Stomach (tissue), 9 donors: ENCODE measurements around the gene SLAIN2. TPM values are rescaled to one million over a fixed set of nuclear protein-coding genes. Genes with fewer than 3 reads are reported as not detected.
A peak's percentile ranks its signal among the peaks of the same experiment; 100 is the strongest.
"Not testable (repeated sequence)": the region's sequence is repeated elsewhere in the genome, so short reads cannot be mapped to it uniquely, and the experiment has no call there.

Experiments
- DNase-seq, 2 donors: peaks; one replicate each; pipeline versions ENCODE4 v3.0.0 to v3.0.0-alpha.2; 2013 to 2019
- H3K27ac ChIP-seq, 5 donors: fragments of 200-600 bp in 4 of 5; sonication (generic) in 4 of 5; one replicate each; pipeline ENCODE4 v1.5.1; 2013 to 2019; ENCODE audit warnings: mild to moderate bottlenecking in 1 of 5, moderate library complexity in 1 of 5
- H3K27me3 ChIP-seq, 3 donors: fragments of 200-600 bp; sonication (generic); one replicate each; pipeline ENCODE4 v1.5.1; 2017 to 2019; ENCODE audit warnings: mixed run types in 1 of 3
- H3K36me3 ChIP-seq, 4 donors: fragments of 200-600 bp; sonication (generic); 1 replicate in 3 of 4; 2 replicates in 1 of 4; pipeline ENCODE4 v1.5.1; 2016 to 2019
- H3K4me1 ChIP-seq, 4 donors: fragments of 200-600 bp; sonication (generic); one replicate each; pipeline ENCODE4 v1.5.1; 2016 to 2019
- H3K4me3 ChIP-seq, 4 donors: fragments of 200-600 bp; sonication (generic) in 3 of 4; one replicate each; pipeline ENCODE4 v1.5.1; 2016 to 2019; ENCODE audit warnings: mild to moderate bottlenecking in 1 of 4
- H3K9me3 ChIP-seq, 4 donors: fragments of 200-600 bp; sonication (generic); one replicate each; pipeline ENCODE4 v1.5.1; 2016 to 2019
- CTCF ChIP-seq, 7 experiments: fragments of 450-650 bp in 4 of 7; fragments of 200-600 bp in 3 of 7; sonication (generic) in 3 of 7; IDR thresholded peaks; one replicate each; pipeline ENCODE4 v1.5.1; 2016 to 2019; ENCODE audit warnings: antibody characterized with exemption in 7 of 7, control low read depth in 2 of 7, mild to moderate bottlenecking in 1 of 7
- EP300 ChIP-seq: sonication (generic); formaldehyde crosslinking; IDR thresholded peaks from one replicate; pipeline ENCODE4 v1.6.1; 2017; ENCODE audit warnings: antibody characterized with exemption
- POLR2A ChIP-seq, 4 donors: fragments of 450-650 bp; IDR thresholded peaks; one replicate each; pipeline ENCODE4 v1.6.1; 2016; ENCODE audit warnings: antibody characterized with exemption in 4 of 4, control low read depth in 2 of 4, mild to moderate bottlenecking in 1 of 4, moderate library complexity in 1 of 4
- POLR2AphosphoS5 ChIP-seq, 3 donors: sonication (generic); formaldehyde crosslinking; IDR thresholded peaks; one replicate each; pipeline ENCODE4 v1.6.1; 2016; ENCODE audit warnings: antibody characterized with exemption in 3 of 3
- WGBS, 5 donors: extraction: QIAGEN DNeasy Blood & Tissue Kit in 3 of 5; methylation state at CpG; one replicate each; pipeline versions ENCODE4 v1.1.5 to v1.1.7; 2013 to 2018; 5-methylcytosine and 5-hydroxymethylcytosine counted together
- intact Hi-C: fragments of 100-400 bp; cut with DNase I; formaldehyde crosslinking; loops from one replicate; pipeline ENCODE4 v1.15.1; 2023; ENCODE audit warnings: low total_unique reads
- polyA plus RNA-seq, 3 donors: library from polyadenylated mRNA; stranded (reverse); fragments of 200-250 nt; gene quantifications; one replicate each; pipeline ENCODE4 v1.2.3, GENCODE V29; 2013
- total RNA-seq, 5 donors: library from RNA; depleted of rRNA; stranded (reverse); fragments of >200 nt; gene quantifications; one replicate each; pipeline versions ENCODE4 v1.1.0 to v1.2.3, GENCODE V29; 2014 to 2016
- donor health status: healthy with polysubstance abuse.
- donor health status: Bipolar disorder and iron deficiency.
- donor health status: healthy.

The SLAIN2 gene
- total and polyA plus RNA-seq, 8 donors = 16.7 to 274 (median 34.9) TPM

- Histone ChIP-seq H3K9me3 (no peaks in the 10 kb centered on the region), H3K27ac (no peak overlapping the region), H3K27me3 (no peaks in the 10 kb centered on the region), H3K36me3 (no peaks in the 10 kb centered on the region), H3K4me1 (no peaks in the 10 kb centered on the region), H3K4me3 (no peak overlapping the region)
- TF ChIP-seq CTCF (IDR thresholded peaks at IDR 0.05) (peak in 3 of 7 experiments; percentile 23 to 51 (median 51)), POLR2AphosphoS5 (IDR thresholded peaks at IDR 0.05) (no peak)
- intact Hi-C loops = no loop called here
- peak in 1 of 2 donors; percentile 15 for DNase-seq
- 3 to 8% (median 7%) methylated on average over 3 of the region's 3 CpGs for WGBS, 5 donors
Measured at GRCh38 chr4:48445704-48446103, 104.4 kb downstream of the SLAIN2 start.

DNA sequence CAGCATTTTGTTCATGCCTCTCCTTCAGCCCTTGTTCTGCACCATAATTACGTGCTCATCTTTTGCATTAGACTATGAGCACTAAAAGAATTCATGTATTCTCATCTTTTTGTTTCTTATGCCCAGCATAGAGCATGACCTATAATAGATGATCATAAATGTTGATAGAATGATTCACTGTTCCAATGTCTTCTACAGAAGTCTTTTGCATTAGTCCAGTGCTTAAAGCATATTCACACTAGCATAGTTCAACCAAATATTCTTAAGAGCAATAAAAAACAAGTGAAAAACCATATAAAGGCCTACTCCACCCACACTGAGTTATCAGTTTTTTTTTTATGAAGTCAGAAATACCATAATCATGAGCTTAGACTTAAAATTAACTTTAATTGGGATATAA is 105.3 kb downstream of the SLAIN2 start:
- WGBS, 5 donors = 74 to 97% (median 88%) methylated on average over 1 of the region's 1 CpG
- intact Hi-C loops = no loop called here
- DNase-seq = no peak
- Histone ChIP-seq H3K4me1 (no peaks in the 10 kb centered on the region), H3K36me3 (no peaks in the 10 kb centered on the region), H3K4me3 (no peak overlapping the region), H3K9me3 (no peaks in the 10 kb centered on the region), H3K27ac (no peak overlapping the region), H3K27me3 (no peaks in the 10 kb centered on the region)
- TF ChIP-seq CTCF (IDR thresholded peaks at IDR 0.05) (no peak), POLR2AphosphoS5 (IDR thresholded peaks at IDR 0.05) (no peak), POLR2A (IDR thresholded peaks at IDR 0.05) (no peak), EP300 (no peak)

DNA sequence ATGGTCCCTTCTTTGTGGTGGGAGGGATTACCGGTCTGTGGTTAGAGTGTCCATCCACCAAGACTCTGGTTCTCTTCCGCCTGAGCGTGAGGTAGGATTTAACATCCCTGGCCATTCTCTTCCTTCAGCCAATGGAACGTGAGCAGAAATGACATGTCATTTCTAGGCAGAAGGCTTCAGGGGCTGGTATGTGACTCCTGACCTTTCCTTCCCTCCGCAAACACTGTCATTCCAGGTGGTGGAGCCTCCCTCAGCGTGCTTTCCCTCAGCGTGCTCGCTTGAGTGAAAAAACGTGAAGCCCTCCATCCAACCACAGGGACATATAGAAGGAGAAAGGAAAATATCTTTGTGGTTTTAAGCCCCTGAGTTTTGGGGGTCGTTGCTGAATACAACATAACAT is 107.8 kb downstream of the SLAIN2 start:
- Histone ChIP-seq H3K4me3 (no peak overlapping the region), H3K27me3 (no peaks in the 10 kb centered on the region), H3K9me3 (no peaks in the 10 kb centered on the region), H3K27ac (no peak overlapping the region), H3K4me1 (no peaks in the 10 kb centered on the region), H3K36me3 (no peaks in the 10 kb centered on the region)
- no peak for TF ChIP-seq CTCF (IDR thresholded peaks at IDR 0.05)
- TF ChIP-seq POLR2AphosphoS5 (IDR thresholded peaks at IDR 0.05) = no peak
- no peak for TF ChIP-seq POLR2A (IDR thresholded peaks at IDR 0.05)
- TF ChIP-seq EP300 = no peak
- DNase-seq = no peak
- WGBS, 5 donors = 80 to 90% (median 85%) methylated on average over 10 of the region's 10 CpGs
- intact Hi-C loops = no loop called here

DNA sequence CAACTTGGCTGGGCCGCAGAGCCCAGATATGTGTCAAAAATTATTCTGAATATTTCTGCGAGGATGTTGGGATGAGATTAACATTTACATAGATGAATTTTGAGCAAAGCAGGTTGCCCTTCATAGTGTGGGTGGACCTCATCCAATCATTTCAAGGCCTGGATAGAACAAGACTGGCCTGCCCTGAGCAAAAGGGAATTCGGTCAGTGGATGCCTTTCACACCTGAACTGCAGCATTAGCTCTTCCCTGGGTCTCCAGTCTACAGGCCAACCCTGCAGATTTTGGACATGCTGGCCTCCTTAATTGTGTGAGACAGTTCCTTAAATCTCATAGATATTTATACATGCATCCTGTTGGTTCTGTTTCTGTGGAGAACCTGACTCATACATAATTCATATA is 109.4 kb downstream of the SLAIN2 start:
- H3K27ac ChIP-seq = no peak overlapping the region
- H3K9me3 ChIP-seq = no peaks in the 10 kb centered on the region
- H3K36me3 ChIP-seq = no peaks in the 10 kb centered on the region
- no peaks in the 10 kb centered on the region for H3K4me1 ChIP-seq
- H3K27me3 ChIP-seq = no peaks in the 10 kb centered on the region
- TF ChIP-seq POLR2A (IDR thresholded peaks at IDR 0.05) = no peak
- TF ChIP-seq CTCF (IDR thresholded peaks at IDR 0.05) = no peak
- no peak for TF ChIP-seq EP300
- no peak for TF ChIP-seq POLR2AphosphoS5 (IDR thresholded peaks at IDR 0.05)
- intact Hi-C loops = no loop called here
- WGBS, 5 donors = 92 to 98% (median 94%) methylated on average over 3 of the region's 3 CpGs
- no peak for DNase-seq
- H3K4me3 ChIP-seq = no peak overlapping the region

DNA sequence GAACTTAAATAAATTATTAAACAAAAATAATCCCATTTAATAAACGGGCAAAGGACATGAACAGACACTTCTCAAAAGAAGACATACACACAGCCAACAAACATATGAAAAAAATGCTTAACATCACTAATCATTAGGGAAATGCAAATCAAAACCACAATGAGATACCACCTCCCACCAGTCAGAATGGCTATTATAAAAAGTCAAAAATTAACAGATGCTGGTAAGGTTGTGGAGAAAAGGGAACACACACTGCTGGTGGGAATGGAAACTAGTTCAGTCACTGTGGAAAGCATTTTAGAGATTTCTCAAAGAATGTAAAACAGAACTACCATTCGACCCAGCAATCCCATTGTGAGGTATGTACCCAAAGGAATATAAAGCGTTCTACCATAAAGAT is 110.3 kb downstream of the SLAIN2 start:
- not testable (repeated sequence) for H3K4me3 ChIP-seq

More for the DNA sequence above, 110.3 kb downstream of the SLAIN2 start:
- H3K4me1 ChIP-seq, intact Hi-C loops, H3K36me3 ChIP-seq, DNase-seq, H3K27ac ChIP-seq, H3K27me3 ChIP-seq, H3K9me3 ChIP-seq: not testable (repeated sequence)
- WGBS, 5 donors = 83 to 94% (median 91%) methylated on average over 3 of the region's 3 CpGs
